ENCODE measurements around the gene CCDC60. TPM values are rescaled to one million over a fixed set of nuclear protein-coding genes. Genes with fewer than 3 reads are reported as not detected.

Gene CCDC60
- polyA plus RNA-seq, 1 experiment = not detected

DNA sequence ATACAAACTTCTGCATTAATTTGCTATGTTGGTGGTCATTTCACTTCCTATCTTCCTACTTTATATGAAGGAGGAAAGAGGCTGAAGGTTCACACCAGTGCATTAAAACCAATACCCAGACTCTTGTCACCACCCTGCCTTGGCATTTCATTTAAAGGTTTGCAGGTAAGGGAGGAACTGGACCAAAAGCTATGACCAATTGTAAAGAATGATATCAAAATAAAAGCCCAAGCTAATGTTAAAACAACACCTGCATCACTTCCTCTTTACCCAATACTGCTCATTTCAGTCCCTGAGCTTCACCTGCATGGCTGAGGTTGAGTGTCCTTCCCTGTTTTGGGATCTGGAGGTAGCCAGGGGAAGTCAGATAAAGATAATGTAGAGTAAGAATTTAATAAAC lies 211.8 kb downstream of the CCDC60 start:
- DNase-seq (ENCODE audit: low read depth) = no peak
- Histone ChIP-seq H3K27me3 (ENCODE audit: control insufficient read depth, insufficient read depth, low read length) (no peaks in the 10 kb centered on the region), H3K36me3 (ENCODE audit: control insufficient read depth, insufficient read depth, low read length) (no peaks in the 10 kb centered on the region), H3K4me3 (ENCODE audit: low read depth, low read length) (no peak overlapping the region)
- TF ChIP-seq, protein P1, sequence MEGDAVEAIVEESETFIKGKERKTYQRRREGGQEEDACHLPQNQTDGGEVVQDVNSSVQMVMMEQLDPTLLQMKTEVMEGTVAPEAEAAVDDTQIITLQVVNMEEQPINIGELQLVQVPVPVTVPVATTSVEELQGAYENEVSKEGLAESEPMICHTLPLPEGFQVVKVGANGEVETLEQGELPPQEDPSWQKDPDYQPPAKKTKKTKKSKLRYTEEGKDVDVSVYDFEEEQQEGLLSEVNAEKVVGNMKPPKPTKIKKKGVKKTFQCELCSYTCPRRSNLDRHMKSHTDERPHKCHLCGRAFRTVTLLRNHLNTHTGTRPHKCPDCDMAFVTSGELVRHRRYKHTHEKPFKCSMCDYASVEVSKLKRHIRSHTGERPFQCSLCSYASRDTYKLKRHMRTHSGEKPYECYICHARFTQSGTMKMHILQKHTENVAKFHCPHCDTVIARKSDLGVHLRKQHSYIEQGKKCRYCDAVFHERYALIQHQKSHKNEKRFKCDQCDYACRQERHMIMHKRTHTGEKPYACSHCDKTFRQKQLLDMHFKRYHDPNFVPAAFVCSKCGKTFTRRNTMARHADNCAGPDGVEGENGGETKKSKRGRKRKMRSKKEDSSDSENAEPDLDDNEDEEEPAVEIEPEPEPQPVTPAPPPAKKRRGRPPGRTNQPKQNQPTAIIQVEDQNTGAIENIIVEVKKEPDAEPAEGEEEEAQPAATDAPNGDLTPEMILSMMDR (IDR thresholded peaks at IDR 0.05; ENCODE audit: insufficient read depth, low read depth, low read length) = no peak
- POLR2A ChIA-PET = no interaction called here
- CTCF ChIA-PET = interaction anchor here (0.8 to 2.4 kb wide), 4 partner anchors 10 to 1170 kb away, joined by 3 to 11 read pairs (median 4); partner anchors contain the start of gene SUDS3

GRCh38 chr12:119547001-119547400 lies 212.5 kb downstream of the CCDC60 start:
- Histone ChIP-seq H3K27me3 (ENCODE audit: control insufficient read depth, insufficient read depth, low read length) (no peaks in the 10 kb centered on the region), H3K4me3 (ENCODE audit: low read depth, low read length) (no peak overlapping the region), H3K36me3 (ENCODE audit: control insufficient read depth, insufficient read depth, low read length) (no peaks in the 10 kb centered on the region)
- TF ChIP-seq, protein P1 (IDR thresholded peaks at IDR 0.05; ENCODE audit: insufficient read depth, low read depth, low read length) = no peak
- DNase-seq (ENCODE audit: low read depth) = no peak
- CTCF ChIA-PET = interaction anchor here (0.8 to 1.3 kb wide), 3 partner anchors 11 to 1142 kb away, joined by 3 to 4 read pairs (median 4); no protein-coding TSS in a partner anchor
- POLR2A ChIA-PET = no interaction called here

DNA sequence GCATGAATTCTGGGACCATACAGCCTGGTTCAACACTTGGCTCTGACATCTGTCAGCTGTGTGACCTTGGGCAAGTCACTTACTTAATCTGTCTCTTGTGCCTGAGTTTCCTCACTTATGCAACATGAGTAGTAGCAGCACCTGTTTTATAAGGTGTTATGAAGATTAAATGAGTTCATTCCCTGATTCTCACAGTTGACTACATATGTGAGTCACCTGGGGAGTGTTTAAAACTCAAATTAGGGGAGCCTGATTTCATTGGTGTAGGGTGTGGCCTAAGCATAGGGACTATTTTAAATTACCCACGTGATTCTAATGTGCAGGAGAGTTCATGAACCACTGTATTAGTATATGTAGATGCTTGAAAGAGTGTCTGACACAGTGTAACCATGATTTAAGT lies 222.3 kb downstream of the CCDC60 start:
- no peak for DNase-seq (ENCODE audit: low read depth)
- Histone ChIP-seq H3K36me3 (ENCODE audit: control insufficient read depth, insufficient read depth, low read length) (no peaks in the 10 kb centered on the region), H3K27me3 (ENCODE audit: control insufficient read depth, insufficient read depth, low read length) (no peaks in the 10 kb centered on the region), H3K4me3 (ENCODE audit: low read depth, low read length) (no peak overlapping the region)
- ChIA-PET POLR2A (no interaction called here), CTCF (interaction anchor here (2.0 kb wide), 1 partner anchor 12 kb away, joined by 7 read pairs; no protein-coding TSS in a partner anchor)
- TF ChIP-seq, protein P1 (IDR thresholded peaks at IDR 0.05; ENCODE audit: insufficient read depth, low read depth, low read length) = no peak

DNA sequence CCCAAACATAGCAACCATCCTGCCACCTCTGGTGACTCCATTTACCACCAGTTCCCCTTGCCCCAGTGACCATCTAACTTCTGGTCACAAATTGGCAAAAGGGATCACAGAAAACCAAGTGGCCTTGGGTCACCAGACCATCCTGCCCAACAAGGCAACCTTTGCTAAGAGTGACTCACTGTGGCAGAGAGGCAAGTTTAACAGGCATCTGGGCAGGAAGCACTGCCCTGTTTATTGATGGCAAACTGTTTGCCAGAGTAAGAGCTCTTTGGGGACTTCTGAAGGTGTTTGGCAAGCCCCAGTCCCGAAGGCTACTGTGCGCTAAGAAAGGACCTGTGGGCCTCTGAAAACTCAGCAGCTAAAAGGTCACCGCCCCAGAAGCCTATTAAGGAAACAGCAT lies 230.9 kb downstream of the CCDC60 start:
- POLR2A ChIA-PET = no interaction called here
- TF ChIP-seq, protein P1 (IDR thresholded peaks at IDR 0.05; ENCODE audit: insufficient read depth, low read depth, low read length) = no peak

DNA sequence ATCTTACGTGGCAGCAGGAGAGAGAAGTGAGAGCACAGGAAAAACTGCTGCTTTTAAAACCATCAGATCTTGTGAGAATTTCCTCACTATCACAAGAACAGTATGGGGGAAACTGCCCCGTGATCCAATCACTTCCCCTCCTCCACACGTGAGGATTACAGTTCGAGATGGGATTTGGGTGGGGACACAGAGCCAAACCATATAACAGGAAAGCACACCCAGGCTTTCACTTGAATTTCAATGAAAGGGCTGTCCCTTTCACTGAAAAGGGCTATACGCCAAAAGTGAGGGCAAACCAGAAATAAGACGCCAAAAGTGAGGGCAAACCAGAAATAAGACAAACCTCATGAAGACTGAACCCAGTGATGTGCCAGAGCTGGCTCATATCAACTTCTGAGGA lies 236.2 kb downstream of the CCDC60 start:
- TF ChIP-seq, protein P1 (IDR thresholded peaks at IDR 0.05; ENCODE audit: insufficient read depth, low read depth, low read length) = no peak
- POLR2A ChIA-PET = no interaction called here
- CTCF ChIA-PET = interaction anchor here (0.7 kb wide), 1 partner anchor 288 kb away, joined by 3 read pairs; no protein-coding TSS in a partner anchor
- Histone ChIP-seq H3K36me3 (ENCODE audit: control insufficient read depth, insufficient read depth, low read length) (no peaks in the 10 kb centered on the region), H3K4me3 (ENCODE audit: low read depth, low read length) (no peak overlapping the region), H3K27me3 (ENCODE audit: control insufficient read depth, insufficient read depth, low read length) (no peaks in the 10 kb centered on the region)
- no peak for DNase-seq (ENCODE audit: low read depth)

More for the DNA sequence above, 230.9 kb downstream of the CCDC60 start:
- no peak for DNase-seq (ENCODE audit: low read depth)
- CTCF ChIA-PET = no interaction called here
- Histone ChIP-seq H3K4me3 (ENCODE audit: low read depth, low read length) (no peak overlapping the region), H3K27me3 (ENCODE audit: control insufficient read depth, insufficient read depth, low read length) (no peaks in the 10 kb centered on the region), H3K36me3 (ENCODE audit: control insufficient read depth, insufficient read depth, low read length) (no peaks in the 10 kb centered on the region)
